ENCODE measurements around the gene CST6. TPM values are rescaled to one million over a fixed set of nuclear protein-coding genes. Genes with fewer than 3 reads are reported as not detected.

Gene CST6
- total and polyA plus RNA-seq, 2 of the 13 experiments (the other 11 are each of a cell fraction or from before 2014, with no cell fraction given) = not detected

DNA sequence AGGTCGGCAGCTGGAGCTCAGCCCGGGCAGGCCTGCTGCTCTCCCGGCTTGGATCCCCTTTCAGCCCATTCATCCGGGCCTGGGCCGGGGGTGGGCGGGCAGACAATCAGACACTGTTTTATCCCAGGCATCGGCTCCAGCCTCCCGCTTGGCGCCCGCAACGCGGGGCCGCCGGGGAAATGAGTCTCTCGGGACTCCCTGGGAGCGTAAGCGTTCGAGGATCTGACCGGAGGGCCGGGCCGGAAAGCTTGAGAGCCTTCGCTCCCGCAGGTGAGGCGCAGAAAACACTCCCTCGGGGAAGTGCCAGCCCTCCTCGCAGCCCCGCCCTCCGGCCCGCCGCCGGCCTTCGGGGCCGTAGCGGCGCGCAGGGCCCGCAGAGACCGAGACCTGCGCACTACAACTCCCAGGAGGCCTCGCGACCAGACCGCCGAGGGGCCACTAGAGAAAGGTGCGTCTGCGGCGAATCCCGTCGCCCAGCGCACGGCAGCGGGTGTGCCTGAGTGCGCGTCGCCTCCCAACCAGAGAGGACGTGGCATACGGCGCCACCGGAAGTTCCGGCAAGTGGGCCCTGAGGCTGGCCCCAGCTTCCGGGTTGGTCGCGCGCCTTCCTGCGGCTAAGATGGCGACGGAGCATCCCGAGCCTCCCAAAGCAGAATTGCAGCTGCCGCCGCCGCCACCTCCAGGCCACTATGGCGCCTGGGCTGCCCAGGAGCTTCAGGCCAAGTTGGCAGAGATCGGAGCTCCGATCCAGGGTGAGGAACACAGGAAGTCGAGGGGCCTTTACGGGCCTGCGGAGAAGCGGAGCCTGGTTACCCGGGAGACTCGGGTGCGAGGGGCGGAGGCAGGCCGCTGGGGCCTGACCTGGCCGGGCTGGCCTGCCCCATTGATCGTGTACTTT, 40.2 kb downstream of the CST6 start, which contains the start of gene SF3B2 (continued):
- TF ChIP-seq, protein P1, sequence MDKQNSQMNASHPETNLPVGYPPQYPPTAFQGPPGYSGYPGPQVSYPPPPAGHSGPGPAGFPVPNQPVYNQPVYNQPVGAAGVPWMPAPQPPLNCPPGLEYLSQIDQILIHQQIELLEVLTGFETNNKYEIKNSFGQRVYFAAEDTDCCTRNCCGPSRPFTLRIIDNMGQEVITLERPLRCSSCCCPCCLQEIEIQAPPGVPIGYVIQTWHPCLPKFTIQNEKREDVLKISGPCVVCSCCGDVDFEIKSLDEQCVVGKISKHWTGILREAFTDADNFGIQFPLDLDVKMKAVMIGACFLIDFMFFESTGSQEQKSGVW (CRISPR knock-in tag; IDR thresholded peaks at IDR 0.05; ENCODE audit: borderline replicate concordance) = no peak
- TF ChIP-seq ZNF850 (CRISPR knock-in tag; conservative IDR thresholded peaks at IDR 0.05) (peak; percentile 41; the same call in 1 of the 2 replicates), HOXD1 (CRISPR knock-in tag; IDR thresholded peaks at IDR 0.05) (no peak; the same call in 1 of the 2 replicates), RXRB (CRISPR knock-in tag; IDR thresholded peaks at IDR 0.05; ENCODE audit: borderline replicate concordance) (no peak; the same call in 1 of the 2 replicates), ZNF10 (CRISPR knock-in tag; IDR thresholded peaks at IDR 0.05; ENCODE audit: borderline replicate concordance, low read depth) (no peak), FIP1L1 (IDR thresholded peaks at IDR 0.05; ENCODE audit: borderline replicate concordance, insufficient read depth, low read depth, low read length) (no peak), ZNF367 (CRISPR knock-in tag; IDR thresholded peaks at IDR 0.05; ENCODE audit: borderline replicate concordance) (0 out of 2 replicates have a peak, but pooled peaks have one; percentile 12), EP300 (IDR thresholded peaks at IDR 0.05; ENCODE audit: low read depth in 2 of 2, low read length in 2 of 2) (no peak), EP300 (CRISPR knock-in tag; IDR thresholded peaks at IDR 0.05; ENCODE audit: borderline replicate concordance) (peak; percentile 48; the same call in 1 of the 2 replicates), PAF1 (CRISPR knock-in tag; IDR thresholded peaks at IDR 0.05) (no peak), ZNF790 (CRISPR knock-in tag; IDR thresholded peaks at IDR 0.05; ENCODE audit: borderline replicate concordance) (peak; percentile 79; the same call in 1 of the 2 replicates), HNRNPUL1 (IDR thresholded peaks at IDR 0.05; ENCODE audit: low read depth, low read length) (no peak), KDM2A (CRISPR knock-in tag; IDR thresholded peaks at IDR 0.05; ENCODE audit: borderline replicate concordance, low read depth) (peak; percentile 80), NCOR1 (IDR thresholded peaks at IDR 0.05; ENCODE audit: borderline replicate concordance, low read length) (peak; percentile 61; the same call in 1 of the 2 replicates), ZKSCAN1 (IDR thresholded peaks at IDR 0.05; ENCODE audit: low read length) (no peak), ZNF136 (CRISPR knock-in tag; IDR thresholded peaks at IDR 0.05; ENCODE audit: low read depth) (no peak; the same call in 1 of the 2 replicates), NFIB (CRISPR knock-in tag; IDR thresholded peaks at IDR 0.05; ENCODE audit: borderline replicate concordance) (no peak), ZNF713 (CRISPR knock-in tag; IDR thresholded peaks at IDR 0.05) (no peak)
- TF ChIP-seq, protein P2, sequence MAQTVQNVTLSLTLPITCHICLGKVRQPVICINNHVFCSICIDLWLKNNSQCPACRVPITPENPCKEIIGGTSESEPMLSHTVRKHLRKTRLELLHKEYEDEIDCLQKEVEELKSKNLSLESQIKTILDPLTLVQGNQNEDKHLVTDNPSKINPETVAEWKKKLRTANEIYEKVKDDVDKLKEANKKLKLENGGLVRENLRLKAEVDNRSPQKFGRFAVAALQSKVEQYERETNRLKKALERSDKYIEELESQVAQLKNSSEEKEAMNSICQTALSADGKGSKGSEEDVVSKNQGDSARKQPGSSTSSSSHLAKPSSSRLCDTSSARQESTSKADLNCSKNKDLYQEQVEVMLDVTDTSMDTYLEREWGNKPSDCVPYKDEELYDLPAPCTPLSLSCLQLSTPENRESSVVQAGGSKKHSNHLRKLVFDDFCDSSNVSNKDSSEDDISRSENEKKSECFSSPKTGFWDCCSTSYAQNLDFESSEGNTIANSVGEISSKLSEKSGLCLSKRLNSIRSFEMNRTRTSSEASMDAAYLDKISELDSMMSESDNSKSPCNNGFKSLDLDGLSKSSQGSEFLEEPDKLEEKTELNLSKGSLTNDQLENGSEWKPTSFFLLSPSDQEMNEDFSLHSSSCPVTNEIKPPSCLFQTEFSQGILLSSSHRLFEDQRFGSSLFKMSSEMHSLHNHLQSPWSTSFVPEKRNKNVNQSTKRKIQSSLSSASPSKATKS (CRISPR knock-in tag; IDR thresholded peaks at IDR 0.05) = no peak
- TF ChIP-seq, protein P3, sequence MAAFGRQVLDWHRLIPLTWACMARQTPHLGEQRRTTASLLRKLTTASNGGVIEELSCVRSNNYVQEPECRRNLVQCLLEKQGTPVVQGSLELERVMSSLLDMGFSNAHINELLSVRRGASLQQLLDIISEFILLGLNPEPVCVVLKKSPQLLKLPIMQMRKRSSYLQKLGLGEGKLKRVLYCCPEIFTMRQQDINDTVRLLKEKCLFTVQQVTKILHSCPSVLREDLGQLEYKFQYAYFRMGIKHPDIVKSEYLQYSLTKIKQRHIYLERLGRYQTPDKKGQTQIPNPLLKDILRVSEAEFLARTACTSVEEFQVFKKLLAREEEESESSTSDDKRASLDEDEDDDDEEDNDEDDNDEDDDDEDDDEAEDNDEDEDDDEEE (CRISPR knock-in tag; IDR thresholded peaks at IDR 0.05) = no peak
- TF ChIP-seq, protein P4, sequence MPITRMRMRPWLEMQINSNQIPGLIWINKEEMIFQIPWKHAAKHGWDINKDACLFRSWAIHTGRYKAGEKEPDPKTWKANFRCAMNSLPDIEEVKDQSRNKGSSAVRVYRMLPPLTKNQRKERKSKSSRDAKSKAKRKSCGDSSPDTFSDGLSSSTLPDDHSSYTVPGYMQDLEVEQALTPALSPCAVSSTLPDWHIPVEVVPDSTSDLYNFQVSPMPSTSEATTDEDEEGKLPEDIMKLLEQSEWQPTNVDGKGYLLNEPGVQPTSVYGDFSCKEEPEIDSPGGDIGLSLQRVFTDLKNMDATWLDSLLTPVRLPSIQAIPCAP (CRISPR knock-in tag; IDR thresholded peaks at IDR 0.05; ENCODE audit: low read depth) = no peak
- TF ChIP-seq, protein P5, sequence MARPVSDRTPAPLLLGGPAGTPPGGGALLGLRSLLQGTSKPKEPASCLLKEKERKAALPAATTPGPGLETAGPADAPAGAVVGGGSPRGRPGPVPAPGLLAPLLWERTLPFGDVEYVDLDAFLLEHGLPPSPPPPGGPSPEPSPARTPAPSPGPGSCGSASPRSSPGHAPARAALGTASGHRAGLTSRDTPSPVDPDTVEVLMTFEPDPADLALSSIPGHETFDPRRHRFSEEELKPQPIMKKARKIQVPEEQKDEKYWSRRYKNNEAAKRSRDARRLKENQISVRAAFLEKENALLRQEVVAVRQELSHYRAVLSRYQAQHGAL (CRISPR knock-in tag; IDR thresholded peaks at IDR 0.05; ENCODE audit: not compliant biosample characterization) = no peak

All from HepG2 (cell line).